ENCODE data around the gene ABTB2.

Gene ABTB2

DNA sequence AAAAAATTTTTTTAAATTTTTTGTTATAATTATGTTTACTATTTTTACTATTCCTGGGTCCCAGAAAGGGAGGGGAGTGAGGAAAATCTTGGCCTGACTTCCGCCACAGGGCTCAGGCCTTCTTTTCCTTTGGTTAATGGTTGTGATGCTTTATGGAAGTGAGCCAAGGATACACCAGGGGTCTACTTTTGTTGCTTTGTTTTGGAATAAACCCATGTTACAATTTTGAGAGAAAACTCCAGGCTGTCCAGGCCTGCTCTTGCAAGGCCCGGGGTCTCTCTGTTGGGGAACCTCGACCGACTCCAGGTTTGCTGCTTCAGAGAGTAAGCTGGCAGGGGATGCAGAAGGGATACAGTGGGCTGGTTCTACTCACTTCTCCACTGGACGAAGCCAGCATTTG, 84.7 kb downstream of the ABTB2 start:
- H3K4me3 ChIP-seq (ENCODE audit: low read depth, low read length) = no peak overlapping the region
- no peak for DNase-seq (ENCODE audit: low read depth)

DNA sequence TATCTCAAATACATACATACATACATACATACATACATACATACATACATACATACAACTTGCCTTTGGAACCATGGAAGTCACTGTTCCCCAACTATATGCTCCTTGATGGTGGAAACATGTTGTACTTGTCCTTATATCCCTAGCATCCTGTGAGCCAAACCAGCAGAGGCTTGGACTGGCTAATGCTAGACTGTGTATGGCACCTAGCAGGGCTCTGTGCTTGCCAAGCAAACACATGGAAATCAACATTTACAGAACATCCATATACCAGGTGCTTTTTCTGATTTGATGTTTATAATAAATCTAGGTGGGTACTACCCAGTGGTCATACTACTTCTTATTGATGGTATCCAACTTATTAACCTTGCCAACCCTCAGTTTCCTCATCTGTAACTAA, 86.1 kb downstream of the ABTB2 start:
- no peak overlapping the region for H3K4me3 ChIP-seq (ENCODE audit: low read depth, low read length)
- DNase-seq (ENCODE audit: low read depth) = no peak

DNA sequence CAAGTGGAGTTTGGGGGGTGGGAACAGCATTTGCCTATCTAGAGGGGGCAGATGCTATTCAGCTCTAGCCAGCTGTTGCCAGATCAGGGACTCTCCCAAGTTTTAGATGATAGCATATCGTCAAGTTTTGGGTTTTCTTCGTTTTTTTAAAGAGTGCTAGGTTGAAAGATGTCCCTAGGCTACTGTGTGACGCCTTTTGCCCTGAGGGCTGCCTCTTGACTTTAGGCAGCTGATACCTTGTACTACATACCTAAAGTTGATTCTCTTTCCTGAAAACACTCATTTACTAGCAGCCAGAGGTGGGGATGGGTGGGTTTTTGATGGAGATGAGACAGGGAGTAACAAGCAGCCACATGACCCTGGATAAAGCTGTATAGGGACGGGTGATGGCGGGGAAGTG, 87.1 kb downstream of the ABTB2 start:
- H3K4me3 ChIP-seq (ENCODE audit: low read depth, low read length) = no peak overlapping the region
- DNase-seq (ENCODE audit: low read depth) = no peak

DNA sequence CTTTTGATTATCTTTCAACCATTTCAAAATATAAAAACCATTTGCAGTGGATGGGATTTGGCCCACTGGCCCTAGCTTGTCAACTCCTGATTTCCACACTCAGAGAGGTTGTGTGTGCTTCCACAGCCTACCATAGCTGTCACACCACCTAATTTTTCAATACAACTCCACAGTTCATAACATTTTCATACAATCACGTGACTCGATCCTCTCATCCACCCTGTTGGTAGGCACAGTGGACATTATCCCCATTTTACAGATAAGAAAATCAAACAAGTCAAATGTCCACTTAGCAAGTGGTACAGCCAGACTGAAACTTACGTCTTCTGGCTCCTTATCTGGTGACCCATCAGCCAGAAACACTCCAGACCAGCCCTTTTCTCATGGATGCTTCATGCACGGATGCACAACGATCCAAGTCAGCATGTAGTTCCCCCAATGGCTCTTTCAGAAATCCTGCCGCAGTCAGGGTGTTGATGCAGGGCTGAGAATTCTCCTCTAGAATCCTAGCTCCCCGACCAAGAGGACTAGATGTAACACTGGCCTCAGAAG, 88.0 kb downstream of the ABTB2 start:
- no peak for DNase-seq (ENCODE audit: low read depth)
- no peak overlapping the region for H3K4me3 ChIP-seq (ENCODE audit: low read depth, low read length)

DNA sequence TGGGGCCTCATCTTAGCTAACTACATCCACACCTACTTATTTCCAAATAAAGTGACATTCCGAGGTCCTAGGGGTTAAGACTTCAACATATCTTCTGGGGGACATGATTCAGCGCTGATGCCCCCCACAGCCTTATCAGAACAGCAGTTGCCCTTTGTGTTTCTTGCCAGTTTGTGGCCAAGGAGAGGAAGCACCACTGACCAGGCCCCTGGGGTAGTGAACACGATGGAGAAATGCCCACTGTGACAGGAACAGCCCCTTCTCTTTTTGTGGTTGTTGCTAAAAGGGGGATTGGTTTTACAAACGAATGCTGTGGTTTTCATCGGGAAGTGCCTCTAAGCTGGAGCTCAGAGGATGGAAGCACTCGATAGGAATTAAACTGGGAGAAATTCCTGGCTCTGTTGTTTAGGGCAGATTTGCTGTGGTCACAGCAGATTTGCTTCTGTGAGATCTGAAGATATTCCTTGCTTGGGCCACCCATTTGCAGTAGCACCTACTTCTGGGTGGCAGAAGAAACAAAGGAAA, 88.8 kb downstream of the ABTB2 start:
- no peak overlapping the region for H3K4me3 ChIP-seq (ENCODE audit: low read depth, low read length)
- DNase-seq (ENCODE audit: low read depth) = no peak

DNA sequence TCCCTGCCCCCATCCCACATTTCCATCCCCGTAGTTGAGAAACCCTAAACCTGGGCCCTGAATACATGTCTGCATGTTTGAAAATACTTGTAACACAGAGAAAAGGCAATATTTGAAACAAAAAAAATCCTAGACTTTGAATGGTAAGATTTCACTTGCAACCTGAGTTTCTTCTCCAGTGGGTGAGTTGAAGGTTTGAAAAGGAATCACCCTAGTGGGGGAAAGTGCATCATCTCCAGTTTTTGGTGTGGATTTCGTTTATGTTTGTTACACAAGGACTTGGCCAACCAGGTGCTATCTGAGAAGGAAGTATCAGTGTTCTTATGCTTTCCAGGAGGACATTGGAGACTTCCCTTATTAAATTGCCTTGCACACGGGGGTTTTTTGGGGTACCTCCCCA, 90.4 kb downstream of the ABTB2 start:
- DNase-seq (ENCODE audit: low read depth) = no peak

DNA sequence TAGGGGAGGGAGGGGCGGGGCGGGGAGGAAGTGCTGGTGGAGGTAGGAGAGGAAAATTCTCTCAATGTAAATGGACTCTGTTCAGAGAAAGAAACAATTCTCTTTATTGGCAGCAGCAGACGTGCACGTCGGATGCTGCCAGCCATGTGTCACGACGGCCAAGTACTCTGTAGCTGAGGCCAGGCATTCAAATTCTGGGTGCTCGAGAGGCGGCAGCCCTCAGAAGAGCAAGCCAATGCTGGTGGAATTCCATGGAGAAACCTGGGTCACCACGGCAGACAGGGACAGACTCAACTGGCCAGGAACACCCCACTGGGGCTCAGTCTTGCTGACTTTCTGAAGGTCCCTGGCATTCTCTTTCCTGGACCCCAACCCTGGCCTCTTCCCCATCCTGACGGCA, 90.8 kb downstream of the ABTB2 start:
- no peak overlapping the region for H3K4me3 ChIP-seq (ENCODE audit: low read depth, low read length)

More for the DNA sequence above, 90.4 kb downstream of the ABTB2 start:
- H3K4me3 ChIP-seq (ENCODE audit: low read depth, low read length) = no peak overlapping the region

DNA sequence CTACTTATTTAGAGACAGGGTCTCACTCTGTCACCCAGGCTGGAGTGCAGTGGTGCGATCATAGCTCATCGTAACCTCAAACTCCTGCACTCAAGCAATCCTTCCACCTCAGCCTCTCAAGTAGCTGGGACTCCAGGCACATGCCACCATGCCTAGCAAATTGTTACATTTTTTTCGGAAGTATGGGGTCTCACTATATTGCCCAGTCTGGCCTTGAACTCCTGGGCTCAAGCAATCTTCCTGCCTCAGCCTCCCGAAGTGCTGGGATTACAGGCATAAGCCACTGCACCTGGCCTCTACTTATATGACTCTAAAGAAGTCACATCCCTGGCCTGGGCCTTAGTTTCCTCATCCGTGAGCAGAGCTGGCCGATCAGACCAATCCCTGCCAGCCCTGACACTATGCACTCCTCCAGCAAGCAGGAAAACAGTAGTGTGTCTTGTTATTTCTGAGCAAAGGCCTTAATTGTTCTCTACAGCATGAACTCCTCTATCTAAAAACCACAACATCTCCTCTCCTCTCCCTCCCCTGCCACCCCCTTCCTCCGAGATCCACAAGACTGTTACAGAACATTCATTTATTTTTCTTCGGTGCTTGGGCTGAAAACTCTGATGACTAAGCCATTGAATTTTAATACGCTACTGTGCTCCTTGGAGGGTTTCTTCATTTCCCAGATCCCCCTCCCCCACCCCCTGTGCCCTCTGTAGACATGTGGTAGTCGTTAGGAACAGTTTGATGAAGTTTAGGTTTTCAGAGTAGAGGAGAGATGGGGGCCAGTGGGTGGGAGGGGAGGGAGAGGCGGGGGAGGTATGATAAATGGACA, 91.5 kb downstream of the ABTB2 start:
- no peak overlapping the region for H3K4me3 ChIP-seq (ENCODE audit: low read depth, low read length)
- peak; percentile 85 for DNase-seq (ENCODE audit: low read depth)

More for the DNA sequence above, 90.8 kb downstream of the ABTB2 start:
- DNase-seq (ENCODE audit: low read depth) = no peak

DNA sequence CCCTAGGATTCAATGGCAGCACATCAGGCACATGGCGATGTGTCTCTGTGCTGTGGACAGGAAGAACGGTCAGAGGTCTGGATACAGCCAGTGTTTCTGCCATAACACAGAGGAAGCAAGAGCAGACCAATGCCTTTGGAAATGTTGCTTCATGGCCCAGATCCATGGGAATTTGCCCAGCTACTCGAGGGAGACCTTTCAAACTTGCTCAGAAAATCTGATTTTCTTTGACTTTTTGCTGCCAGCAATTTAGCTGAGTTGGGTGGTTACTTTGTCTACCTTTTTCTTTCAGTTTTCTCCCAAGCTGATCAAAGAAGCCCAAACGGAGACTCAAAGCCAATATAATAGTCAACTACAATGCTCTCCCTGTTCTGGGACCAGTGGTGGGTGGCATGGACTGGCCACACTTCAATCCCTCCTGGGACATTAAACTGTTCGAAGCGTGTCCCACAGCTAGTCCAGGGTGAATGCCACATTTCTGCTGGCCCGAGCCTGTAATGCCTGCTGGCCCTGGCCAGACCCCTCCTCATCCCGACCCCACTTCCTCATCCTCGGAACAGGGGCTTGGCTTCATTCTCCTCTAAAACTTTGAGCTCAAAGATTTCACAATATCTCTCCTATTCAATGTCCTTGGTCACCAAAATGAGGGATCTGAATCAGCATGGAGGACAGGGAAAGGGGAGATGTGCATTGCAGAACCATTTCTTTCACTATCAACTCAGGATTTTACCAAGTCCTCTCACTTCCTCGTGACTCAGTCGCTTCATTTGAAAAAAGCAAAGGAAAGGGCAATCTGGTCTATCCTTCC, 93.3 kb downstream of the ABTB2 start:
- no peak for DNase-seq (ENCODE audit: low read depth)
- no peak overlapping the region for H3K4me3 ChIP-seq (ENCODE audit: low read depth, low read length)

DNA sequence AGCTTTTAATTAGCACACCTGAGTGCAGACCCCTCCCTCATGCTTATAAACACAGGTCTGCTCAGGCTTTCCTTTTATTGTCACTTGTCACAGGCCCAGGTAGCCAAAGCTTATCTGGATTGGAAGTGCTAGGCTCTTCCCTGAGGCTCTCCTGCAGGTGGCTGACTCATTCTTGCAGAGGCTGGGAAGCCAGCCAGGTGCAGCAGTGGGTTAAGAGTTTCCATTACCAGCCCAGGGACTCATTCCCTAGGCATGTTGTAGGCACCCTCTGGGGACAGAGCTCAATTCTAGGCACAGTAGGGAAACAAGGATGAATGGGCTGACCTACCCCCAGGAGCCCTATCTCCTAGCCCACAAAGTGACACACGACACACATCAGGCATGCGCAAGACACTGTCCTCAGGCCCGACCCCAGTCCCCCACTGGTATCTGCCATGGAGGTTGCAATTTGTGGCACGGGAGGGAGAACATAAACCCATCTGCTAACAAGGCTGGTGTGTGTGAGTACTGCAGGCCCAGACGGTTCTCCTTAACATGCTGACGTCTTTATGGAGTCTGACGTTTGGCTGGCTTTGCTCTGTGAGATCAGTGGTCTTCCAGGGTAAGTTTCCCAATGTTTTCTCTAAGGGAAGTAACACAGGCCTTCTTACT, 94.2 kb downstream of the ABTB2 start:
- peak; percentile 37 for DNase-seq (ENCODE audit: low read depth)

DNA sequence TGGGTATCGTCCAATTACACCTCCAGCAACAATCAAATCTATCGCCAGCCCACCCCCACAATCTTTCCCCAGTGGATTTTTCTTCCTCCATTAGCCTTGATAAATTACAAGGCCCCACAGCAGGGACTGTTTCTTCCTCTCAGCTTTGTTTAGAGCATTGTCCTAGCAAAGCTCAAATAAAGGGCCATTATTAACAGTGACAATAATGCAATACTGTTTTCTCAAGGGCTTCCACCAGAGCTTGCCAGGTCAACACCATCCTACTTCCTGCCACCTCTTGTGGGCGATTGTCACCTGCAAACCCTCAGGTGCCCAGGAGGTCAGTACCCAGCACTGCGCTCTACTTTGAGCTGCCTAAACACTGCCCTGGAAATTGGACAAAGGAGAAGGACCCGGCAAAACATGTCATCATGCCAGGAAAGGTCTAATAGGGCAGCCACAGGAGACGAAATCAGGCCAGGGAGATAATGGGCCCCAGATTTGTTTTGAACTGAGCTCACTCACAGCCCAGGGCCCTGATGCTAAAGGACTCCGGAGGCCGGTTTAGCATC, 95.2 kb downstream of the ABTB2 start:
- no peak overlapping the region for H3K4me3 ChIP-seq (ENCODE audit: low read depth, low read length)
- DNase-seq (ENCODE audit: low read depth) = no peak

More for the DNA sequence above, 94.2 kb downstream of the ABTB2 start:
- H3K4me3 ChIP-seq (ENCODE audit: low read depth, low read length) = no peak overlapping the region

DNA sequence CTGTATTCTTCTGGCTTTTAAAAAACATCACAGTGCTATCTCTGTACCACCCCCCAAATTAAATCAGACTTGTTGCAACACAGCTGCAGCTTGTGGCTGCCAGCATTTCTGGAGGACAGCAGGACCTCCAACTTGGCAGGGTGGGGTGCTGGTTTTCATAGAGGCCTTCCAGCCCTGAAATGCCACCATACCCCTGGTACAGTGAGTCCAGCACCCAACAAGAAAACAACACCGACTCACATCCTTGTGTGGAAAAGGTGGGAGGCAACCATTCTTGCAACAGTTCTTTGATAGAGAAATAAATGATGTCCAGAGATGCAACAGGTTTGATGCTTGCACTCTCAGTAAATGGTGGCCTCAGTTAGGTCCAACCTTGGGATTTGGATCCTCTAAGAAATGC, 96.0 kb downstream of the ABTB2 start:
- no peak overlapping the region for H3K4me3 ChIP-seq (ENCODE audit: low read depth, low read length)

DNA sequence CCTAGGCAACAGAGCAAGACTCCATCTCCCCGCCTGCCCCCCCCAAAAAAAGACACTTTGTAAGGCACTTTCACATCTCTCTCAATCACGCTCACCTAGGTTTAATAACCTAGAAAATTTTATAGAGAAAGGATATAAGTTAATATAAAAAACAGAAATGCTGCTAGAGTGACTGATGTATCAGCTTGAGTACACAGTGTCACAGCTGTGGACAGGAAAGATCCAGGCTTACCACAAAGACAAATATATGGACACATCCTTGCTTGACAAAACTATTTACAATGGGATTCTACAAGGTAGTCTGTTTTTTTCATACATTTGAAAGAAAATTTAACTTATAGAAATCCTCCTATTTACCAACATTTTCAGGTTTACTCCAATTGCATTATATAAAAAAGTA, 96.7 kb downstream of the ABTB2 start:
- DNase-seq (ENCODE audit: low read depth) = no peak
- no peak overlapping the region for H3K4me3 ChIP-seq (ENCODE audit: low read depth, low read length)

More for the DNA sequence above, 96.0 kb downstream of the ABTB2 start:
- DNase-seq (ENCODE audit: low read depth) = no peak

DNA sequence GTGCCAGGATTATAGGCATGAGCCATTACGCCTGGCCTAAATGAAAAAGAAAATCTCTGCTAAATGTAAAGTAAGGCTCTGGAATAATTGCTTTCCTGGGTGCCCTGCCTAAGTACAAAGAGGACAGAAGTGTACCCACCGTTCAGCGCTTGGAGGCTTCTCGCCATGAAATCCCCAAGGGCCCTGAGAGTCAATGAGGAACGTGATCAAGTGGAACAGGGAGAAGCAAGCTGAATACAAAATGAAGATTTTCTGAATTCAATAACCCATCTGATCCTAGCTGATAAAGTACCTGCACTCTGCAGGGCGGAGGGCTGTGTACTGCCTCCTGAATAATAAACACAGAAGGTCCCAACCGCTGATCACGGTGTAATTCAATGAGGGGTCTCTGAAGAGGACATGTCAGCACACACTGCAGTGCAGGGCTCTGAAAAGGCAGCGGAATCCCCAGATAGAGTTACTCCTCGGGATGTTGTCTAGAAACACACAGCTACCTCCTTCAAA, 97.7 kb downstream of the ABTB2 start:
- DNase-seq (ENCODE audit: low read depth) = no peak
- H3K4me3 ChIP-seq (ENCODE audit: low read depth, low read length) = no peak overlapping the region

DNA sequence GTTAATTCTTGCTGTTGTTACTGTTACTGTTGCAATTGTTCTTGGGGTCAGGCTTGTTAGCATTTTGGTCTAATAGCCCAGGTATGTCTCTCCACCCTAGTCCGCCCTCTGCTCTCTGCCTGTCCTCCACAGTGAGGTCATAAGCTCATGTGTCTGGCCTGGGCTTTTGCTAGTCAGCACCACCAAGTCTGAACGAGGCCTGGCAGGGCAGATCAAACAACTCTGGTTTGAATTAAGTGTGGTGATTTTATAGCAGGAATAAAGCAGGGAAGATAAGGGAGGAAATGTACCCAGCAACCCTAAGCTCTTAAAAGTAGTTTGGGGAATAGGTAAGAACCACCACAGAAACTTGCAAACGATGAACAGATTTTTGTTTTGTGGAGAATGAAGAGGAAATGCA, 98.7 kb downstream of the ABTB2 start:
- no peak for DNase-seq (ENCODE audit: low read depth)
- H3K4me3 ChIP-seq (ENCODE audit: low read depth, low read length) = no peak overlapping the region

DNA sequence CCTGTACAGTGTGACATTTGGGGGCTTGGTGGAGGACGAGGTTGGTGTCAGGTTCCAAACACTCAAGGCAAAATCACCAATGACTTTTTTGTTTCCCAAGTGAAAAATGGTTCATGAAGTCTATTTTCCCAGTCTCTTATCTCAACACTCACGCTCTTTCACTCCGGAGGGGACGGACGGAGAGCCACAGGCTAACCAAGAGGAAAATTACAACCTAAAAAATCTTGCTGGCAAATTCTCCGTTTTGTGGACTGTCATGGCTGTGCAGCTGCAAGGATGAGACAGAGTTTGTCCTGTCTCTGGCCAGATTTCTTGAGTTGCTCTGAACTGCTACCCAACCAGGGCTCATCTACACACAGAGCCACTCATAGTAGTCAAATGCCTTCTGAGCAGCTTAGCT, 101.2 kb downstream of the ABTB2 start:
- DNase-seq (ENCODE audit: low read depth) = no peak
- H3K4me3 ChIP-seq (ENCODE audit: low read depth, low read length) = no peak overlapping the region

DNA sequence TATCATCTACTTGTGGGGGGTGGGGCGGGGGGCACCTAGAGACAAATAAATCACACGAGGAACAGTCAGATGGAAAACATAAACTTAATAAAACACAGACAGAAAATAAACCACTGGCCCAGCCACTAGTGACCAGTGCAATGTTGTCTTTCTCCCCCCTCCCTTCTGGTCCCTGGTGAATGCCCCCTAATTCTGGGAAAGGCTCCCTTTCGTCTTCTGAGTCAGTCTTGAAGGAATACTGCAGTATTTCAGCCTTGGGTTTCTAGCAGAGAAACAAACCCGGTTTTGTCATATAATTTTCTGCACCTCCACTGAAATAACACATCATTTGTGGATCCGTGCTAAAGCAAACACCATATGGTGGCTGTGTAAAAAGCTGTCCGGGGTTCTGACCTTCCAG, 101.7 kb downstream of the ABTB2 start:
- DNase-seq (ENCODE audit: low read depth) = no peak
- H3K4me3 ChIP-seq (ENCODE audit: low read depth, low read length) = no peak overlapping the region

DNA sequence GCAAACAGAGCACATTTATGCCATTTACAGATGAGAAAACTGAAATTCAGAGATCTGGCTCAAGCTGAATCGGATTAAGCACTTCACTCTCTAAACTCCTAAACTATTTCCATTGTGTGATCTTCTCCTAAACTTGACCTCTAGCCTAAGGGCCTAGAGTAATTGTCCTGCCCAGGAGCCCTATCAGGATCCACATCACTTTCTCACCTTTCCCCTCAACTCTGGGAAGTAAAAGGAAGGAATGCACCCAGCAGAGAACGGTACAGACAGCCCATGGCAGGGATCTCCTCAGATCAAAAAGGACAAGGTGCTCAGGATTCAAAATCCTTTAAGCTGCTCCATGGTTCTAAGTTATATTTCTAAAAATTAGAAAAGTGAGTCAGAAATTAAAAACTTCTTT, 102.7 kb downstream of the ABTB2 start:
- no peak overlapping the region for H3K4me3 ChIP-seq (ENCODE audit: low read depth, low read length)
- DNase-seq (ENCODE audit: low read depth) = no peak

DNA sequence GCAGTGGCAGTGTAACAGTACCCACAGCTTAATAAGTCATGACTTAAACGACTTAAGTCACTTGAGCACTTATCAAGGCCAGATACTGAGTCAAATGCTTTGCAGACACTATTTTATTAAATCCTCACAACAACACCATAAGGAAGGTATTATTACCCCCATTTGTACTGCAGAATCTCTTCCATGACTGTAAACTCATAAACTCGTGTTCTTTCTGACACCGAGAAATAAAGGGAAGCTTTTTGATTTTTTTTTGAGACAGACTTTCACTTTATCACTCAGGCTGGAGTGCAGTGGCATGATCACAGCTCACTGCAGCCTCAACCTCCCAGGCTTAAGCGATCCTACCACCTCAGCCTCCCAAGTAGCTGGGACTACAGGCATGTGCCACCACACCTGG, 103.8 kb downstream of the ABTB2 start:
- no peak for DNase-seq (ENCODE audit: low read depth)
- H3K4me3 ChIP-seq (ENCODE audit: low read depth, low read length) = no peak overlapping the region
